Measurements from ENCODE around the gene UNC119B.

DNA sequence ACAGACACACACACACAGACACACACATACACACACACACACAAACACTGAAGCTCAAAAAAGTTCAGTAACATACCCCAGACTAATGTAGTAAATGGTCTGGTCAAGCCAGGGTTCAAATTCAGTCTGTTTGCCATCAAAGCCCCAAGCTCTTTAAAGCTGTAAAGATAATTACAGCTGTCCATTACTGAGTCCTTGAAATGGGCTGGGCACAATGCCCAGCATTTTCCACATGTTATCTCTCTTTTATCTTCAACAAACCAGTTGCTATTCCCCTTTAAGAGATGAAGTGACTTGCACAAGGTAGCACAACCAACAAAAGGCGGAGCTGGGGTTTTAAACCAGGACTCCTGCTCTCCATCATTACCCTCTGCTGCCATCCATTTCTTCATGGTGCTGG is 7.6 kb upstream of the UNC119B start:
- TF ChIP-seq CTCF (IDR thresholded peaks at IDR 0.05; ENCODE audit: insufficient read depth, low read depth, low read length) (no peak), EZH2 (IDR thresholded peaks at IDR 0.05; ENCODE audit: insufficient read depth, low read length) (no peak)
